ENCODE measurements around the gene POLD1. TPM values are rescaled to one million over a fixed set of nuclear protein-coding genes. Genes with fewer than 3 reads are reported as not detected.

The POLD1 gene
- total and polyA plus RNA-seq, 2 of the 13 experiments (the other 11 are each of a cell fraction or from before 2014, with no cell fraction given) = 17.4 to 54.0 TPM

GRCh38 chr19:50383001-50383851, 921 bp upstream of the POLD1 start (continued):
- no peak for TF ChIP-seq GTF3A (CRISPR knock-in tag; conservative IDR thresholded peaks at IDR 0.05)
- no peak for TF ChIP-seq DRAP1 (CRISPR knock-in tag; IDR thresholded peaks at IDR 0.05)
- TF ChIP-seq TCF7 (IDR thresholded peaks at IDR 0.05; ENCODE audit: low read depth) = no peak

- CTCF ChIA-PET (ENCODE audit: low intra/inter-chr PET ratio, low total read pairs) = no interaction called here
- Histone ChIP-seq H3K36me3 (replicated peaks in 1 of 2; ENCODE audit: control insufficient read depth in 1 of 2, insufficient read depth in 2 of 2, low read length in 2 of 2) (peaks cover 9 to 22% of the 10 kb centered on the region in 2 experiments), H3K4me2 (ENCODE audit: low read depth, low read length) (peak overlapping the region; percentile 97), H3K27me3 (ENCODE audit: control insufficient read depth in 1 of 2, insufficient read depth in 2 of 2, low read length in 2 of 2) (no peaks in the 10 kb centered on the region), H3K27ac (ENCODE audit: extremely low read length, insufficient read depth, low read length) (peak overlapping the region; percentile 87), H3K9me3 (ENCODE audit: low read length) (no peaks in the 10 kb centered on the region), H3K79me2 (ENCODE audit: insufficient read depth, low read length) (peaks cover 29% of the 10 kb centered on the region), H3K9ac (ENCODE audit: insufficient read depth, low read depth, low read length) (peak overlapping the region; percentile 77), H3K4me1 (ENCODE audit: insufficient read depth, low read length) (peaks cover 22% of the 10 kb centered on the region), H4K20me1 (ENCODE audit: insufficient read depth, low read length) (no peaks in the 10 kb centered on the region), H2AFZ (ENCODE audit: low read length) (no peak overlapping the region), H3K4me3 (replicated peaks in 1 of 3; ENCODE audit: insufficient read depth in 1 of 3, low read depth in 2 of 3, low read length in 3 of 3) (peak overlapping the region; percentile 70 to 78 (median 72))
- POLR2A ChIA-PET = interaction anchor here (0.5 to 1.7 kb wide), 11 partner anchors 9 to 420 kb away, joined by 3 to 12 read pairs (median 4); partner anchors contain the start of genes JOSD2, KCNC3 and NR1H2
- WGBS (ENCODE audit: low lambda C conversion rate) = 12% methylated on average over 26 of the region's 26 CpGs
- in situ Hi-C loops (cut with HindIII; ENCODE audit: extremely low pct_ligation_motif_present, low pct_unique_long_range_greater_than_20kb) = no loop called here
- FAIRE-seq (no peak), DNase-seq (ENCODE audit: low spot score) (no peak), ATAC-seq (peak; percentile 4)
- BruUV-seq (replicated peaks) = TSS peak; percentile 54
- intact Hi-C loops (cut with micrococcal nuclease; ENCODE audit: unreplicated experiment) = no loop called here
- TF ChIP-seq ZBTB1 (CRISPR knock-in tag; IDR thresholded peaks at IDR 0.05; ENCODE audit: borderline replicate concordance) (no peak), POLR2A (IDR thresholded peaks at IDR 0.05; ENCODE audit: insufficient read depth in 1 of 2, low read depth in 2 of 2, low read length in 2 of 2) (0 out of 4 replicates have a peak, but pooled peaks of 1 of the 2 experiments have one; percentile 4), ZBTB3 (CRISPR knock-in tag; IDR thresholded peaks at IDR 0.05; ENCODE audit: borderline replicate concordance, low read depth) (peak; percentile 56; the same call in 1 of the 2 replicates), ZNF746 (CRISPR knock-in tag; IDR thresholded peaks at IDR 0.05) (no peak), DBP (CRISPR knock-in tag; IDR thresholded peaks at IDR 0.05; ENCODE audit: not compliant biosample characterization) (no peak), TFAP4 (IDR thresholded peaks at IDR 0.05; ENCODE audit: borderline replicate concordance, low read depth) (no peak), ZFP90 (CRISPR knock-in tag; IDR thresholded peaks at IDR 0.05; ENCODE audit: borderline replicate concordance) (no peak), ZNF230 (CRISPR knock-in tag; IDR thresholded peaks at IDR 0.05) (peak; percentile 42; the same call in 1 of the 2 replicates), KDM5A (IDR thresholded peaks at IDR 0.05; ENCODE audit: borderline replicate concordance, low read length) (peak; percentile 57; the same call in 1 of the 2 replicates), CCDC6 (CRISPR knock-in tag; IDR thresholded peaks at IDR 0.05) (no peak), ARHGAP35 (CRISPR knock-in tag; IDR thresholded peaks at IDR 0.05; ENCODE audit: borderline replicate concordance) (no peak), PHF21A (CRISPR knock-in tag; IDR thresholded peaks at IDR 0.05) (peak; percentile 52; the same call in 1 of the 2 replicates), HNF4G (IDR thresholded peaks at IDR 0.05; ENCODE audit: borderline replicate concordance, low read depth, low read length) (no peak), HNF4G (CRISPR knock-in tag; IDR thresholded peaks at IDR 0.05; ENCODE audit: borderline replicate concordance, low read depth) (no peak)
Observed at GRCh38 chr19:50384685-50385535, 763 bp downstream of the POLD1 start.

All from HepG2 (cell line).